ENCODE data around the gene BRIP1.
"Not testable (repeated sequence)": the region's sequence is repeated elsewhere in the genome, so short reads cannot be mapped to it uniquely, and the experiment has no call there.

DNA sequence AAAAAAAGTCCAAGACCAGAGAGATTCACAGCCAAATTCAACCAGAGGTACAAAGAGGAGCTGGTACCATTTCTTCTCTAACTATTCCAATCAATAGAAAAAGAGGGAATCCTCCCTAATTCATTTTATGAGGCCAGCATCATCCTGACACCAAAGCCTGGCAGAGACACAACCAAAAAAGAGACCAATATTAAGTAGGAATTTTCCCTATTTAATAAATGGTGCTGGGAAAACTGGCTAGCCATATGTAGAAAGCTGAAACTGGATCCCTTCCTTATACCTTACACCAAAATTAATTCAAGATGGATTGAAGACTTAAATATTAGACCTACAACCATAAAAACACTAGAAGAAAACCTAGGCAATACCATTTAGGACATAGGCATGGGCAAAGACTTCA is 186.8 kb downstream of the BRIP1 start:
- TF ChIP-seq TAF1 (IDR thresholded peaks at IDR 0.05; ENCODE audit: borderline replicate concordance, low read depth, low read length); POLR2AphosphoS5 (IDR thresholded peaks at IDR 0.05; ENCODE audit: low read depth, low read length); POLR2A (IDR thresholded peaks at IDR 0.05; ENCODE audit: low read depth, low read length): not testable (repeated sequence)
